Fibroblast of pulmonary artery (primary cell): ENCODE results near the gene LIPM.
A peak's percentile ranks its signal among the peaks of the same experiment; 100 is the strongest.

ENCODE experiments used
- DNase-seq: peaks from one replicate; pipeline ENCODE4 v3.0.0-alpha.2; 2010; ENCODE audit warnings: low read depth
- H3K4me3 ChIP-seq: replicated peaks from 2 replicates; pipeline ENCODE4 v1.5.1; 2011; ENCODE audit warnings: low read depth, mild to moderate bottlenecking, control low read depth, low read length, moderate library complexity
- CTCF ChIP-seq: IDR thresholded peaks from 2 replicates; pipeline ENCODE4 v1.5.1; 2011; ENCODE audit warnings: mild to moderate bottlenecking, control low read depth, low read length, inconsistent platforms; ENCODE audit errors: missing control alignments

The LIPM gene

DNA sequence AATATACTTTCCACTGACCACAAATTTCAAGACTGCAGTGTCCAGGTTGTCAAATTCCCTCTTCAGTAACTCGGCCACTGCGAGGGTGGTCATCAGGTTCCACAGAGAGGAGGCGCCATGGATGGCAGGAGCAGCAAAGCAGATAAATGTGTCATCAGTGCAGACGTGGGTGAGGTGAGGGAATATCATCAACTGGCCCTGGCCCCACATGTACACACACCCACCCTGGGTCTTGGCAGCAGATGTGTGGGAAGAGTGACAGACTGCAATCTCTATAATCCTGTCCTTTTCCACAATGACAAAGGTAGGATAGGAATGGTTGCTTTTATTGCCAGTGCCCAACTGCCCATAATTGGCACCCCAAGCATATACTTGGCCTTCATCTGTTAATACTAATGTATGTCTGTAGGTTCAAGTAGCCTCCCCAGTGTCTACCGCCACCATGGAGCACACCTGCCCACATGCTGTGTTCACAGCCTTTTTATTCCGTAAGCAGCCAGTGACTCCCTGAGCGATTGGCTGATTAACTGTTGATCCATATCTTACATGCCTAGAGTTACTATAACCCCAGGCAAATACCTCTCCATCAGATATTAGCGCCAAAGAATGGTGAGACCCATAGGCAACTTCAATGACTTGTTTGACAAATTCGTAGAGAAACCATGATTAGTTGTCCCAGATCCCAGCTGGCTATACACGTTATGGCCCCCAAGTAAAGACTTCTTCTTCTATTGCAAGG, 16.3 kb upstream of the LIPM start:
- DNase-seq = no peak
- no peak for TF ChIP-seq CTCF
- no peak overlapping the region for H3K4me3 ChIP-seq

DNA sequence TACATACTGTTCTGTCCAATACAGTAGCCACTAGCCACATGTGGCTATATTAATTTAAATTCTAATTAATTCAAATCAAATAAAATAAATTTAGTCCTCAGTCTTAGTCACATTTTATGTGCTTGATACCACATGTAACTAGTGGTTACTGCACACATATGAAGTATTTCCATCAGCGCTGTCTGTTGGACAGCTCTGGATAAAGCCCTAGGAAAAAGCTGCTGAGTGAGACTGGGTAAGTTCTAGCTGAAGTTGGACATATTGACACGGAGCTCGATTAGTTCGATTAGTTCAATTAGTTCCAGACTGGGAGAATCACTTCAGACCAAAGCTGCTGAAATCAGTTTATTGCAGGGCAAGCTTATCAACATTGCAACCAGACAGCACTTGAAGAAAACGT, 15.1 kb upstream of the LIPM start:
- no peak for TF ChIP-seq CTCF
- no peak overlapping the region for H3K4me3 ChIP-seq
- DNase-seq = no peak

DNA sequence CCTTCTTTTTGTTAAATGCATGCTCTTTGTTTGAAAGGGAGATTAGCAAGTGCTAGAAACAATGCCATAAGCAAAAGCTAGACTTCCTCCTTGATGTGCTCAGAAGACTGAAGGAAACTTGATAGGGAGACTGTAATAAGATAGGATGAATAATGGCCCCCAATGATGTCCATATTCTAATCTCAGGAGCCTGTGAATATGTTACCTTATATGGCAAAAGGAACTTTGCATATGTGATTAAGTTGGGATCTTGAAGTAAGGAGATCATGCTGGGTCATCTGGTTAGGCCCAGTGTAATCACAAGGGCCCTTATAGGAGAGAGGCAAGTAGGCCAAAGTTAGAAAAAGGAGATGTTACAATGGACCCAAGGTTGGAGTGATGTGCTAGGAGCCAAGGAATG, 13.6 kb upstream of the LIPM start:
- no peak overlapping the region for H3K4me3 ChIP-seq
- no peak for DNase-seq
- no peak for TF ChIP-seq CTCF

DNA sequence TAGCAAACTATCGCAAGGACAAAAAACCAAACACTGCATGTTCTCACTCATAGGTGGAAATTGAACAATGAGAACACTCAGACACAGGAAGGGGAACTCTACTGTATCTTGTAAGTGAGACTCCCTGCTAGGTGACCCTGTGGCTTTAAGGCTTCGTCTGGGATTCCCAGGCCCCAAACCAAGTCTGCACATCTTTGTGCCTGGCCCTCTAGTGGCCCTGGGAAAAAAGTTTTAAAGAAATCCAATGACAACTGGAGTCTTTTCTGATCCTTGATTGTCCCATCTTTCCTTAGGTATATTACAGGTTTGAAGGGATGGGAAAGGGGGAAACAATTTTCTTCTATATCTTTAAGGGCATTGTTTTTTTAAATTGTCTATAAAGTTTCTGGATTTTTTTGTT, 10.6 kb upstream of the LIPM start:
- peak; percentile 53 for TF ChIP-seq CTCF
- no peak overlapping the region for H3K4me3 ChIP-seq
- peak; percentile 21 for DNase-seq

DNA sequence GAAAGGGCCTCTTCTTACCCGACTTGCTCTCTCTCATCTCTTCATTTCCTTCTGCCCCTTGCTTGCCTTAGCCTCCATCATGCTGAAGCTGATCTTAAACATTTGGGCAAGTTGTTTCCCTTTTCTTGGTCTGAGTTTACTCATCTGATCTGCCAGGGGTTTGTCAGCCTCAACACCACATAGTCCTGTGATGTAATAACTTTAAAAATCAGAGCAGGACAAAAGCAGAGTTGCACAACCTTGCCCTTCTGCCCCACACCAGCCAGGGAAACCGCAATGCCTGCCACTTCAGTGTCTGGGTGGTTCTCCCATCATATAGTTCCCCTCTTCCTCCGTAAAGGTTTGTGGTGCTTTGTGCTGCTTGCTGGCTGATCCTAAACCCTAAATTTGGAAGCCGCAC, 9.9 kb upstream of the LIPM start:
- peak; percentile 79 for DNase-seq
- TF ChIP-seq CTCF = no peak
- no peak overlapping the region for H3K4me3 ChIP-seq

- H3K4me3 ChIP-seq = no peak overlapping the region
- DNase-seq = peak; percentile 55
- TF ChIP-seq CTCF = no peak
These were observed 8.7 kb upstream of the LIPM start for GRCh38 chr10:88793712-88794299.

GRCh38 chr10:88794731-88795130, 7.8 kb upstream of the LIPM start:
- H3K4me3 ChIP-seq = no peak overlapping the region
- TF ChIP-seq CTCF = no peak

More at GRCh38 chr10:88794731-88795130, 7.8 kb upstream of the LIPM start:
- peak; percentile 50 for DNase-seq
